Activated CD4-positive, alpha-beta T cell treated with anti-CD3 and anti-CD28 coated beads for 1 hour (primary cell): ENCODE results near the gene RORC.
"Not testable (repeated sequence)": the region's sequence is repeated elsewhere in the genome, so short reads cannot be mapped to it uniquely, and the experiment has no call there.

Experiments
- DNase-seq: peaks from one replicate; pipeline ENCODE4 v3.0.0-alpha.2; 2020

Gene RORC

GRCh38 chr1:151831605-151832004, at the start of gene RORC:
TSS of gene RORC (minus strand) at chr1:151831802. CDS start at chr1:151831764, 38 bp downstream.
- no peak for DNase-seq

GRCh38 chr1:151875419-151876097, 44.0 kb upstream of the RORC start:
- no peak for DNase-seq

GRCh38 chr1:151872776-151873175, 41.2 kb upstream of the RORC start:
- not testable (repeated sequence) for DNase-seq

GRCh38 chr1:151871284-151872030, 39.9 kb upstream of the RORC start:
- DNase-seq: no peak

GRCh38 chr1:151868486-151868885, 36.9 kb upstream of the RORC start:
- no peak for DNase-seq

GRCh38 chr1:151867765-151868411, 36.3 kb upstream of the RORC start:
- DNase-seq: no peak

- no peak for DNase-seq
Observed at GRCh38 chr1:151867321-151867720, 35.7 kb upstream of the RORC start.

- no peak for DNase-seq
Observed at GRCh38 chr1:151864411-151864810, 32.8 kb upstream of the RORC start.

- DNase-seq: no peak
Observed at GRCh38 chr1:151862604-151863003, 31.0 kb upstream of the RORC start.

- DNase-seq: no peak
Observed at GRCh38 chr1:151860504-151861187, 29.0 kb upstream of the RORC start.

- DNase-seq: no peak
Observed at GRCh38 chr1:151859891-151860293, 28.3 kb upstream of the RORC start.

- DNase-seq: no peak
Observed at GRCh38 chr1:151858886-151859665, 27.5 kb upstream of the RORC start.

- DNase-seq: no peak
Observed at GRCh38 chr1:151858030-151858746, 26.6 kb upstream of the RORC start.

GRCh38 chr1:151855933-151856332, 24.3 kb upstream of the RORC start:
- DNase-seq: no peak

GRCh38 chr1:151855516-151855915, 23.9 kb upstream of the RORC start:
- DNase-seq: not testable (repeated sequence)

- DNase-seq: no peak
Observed at GRCh38 chr1:151854658-151855057, 23.1 kb upstream of the RORC start.

- DNase-seq: no peak
Observed at GRCh38 chr1:151853411-151853943, 21.9 kb upstream of the RORC start, which contains the start of gene THEM5. TSS of gene THEM5 (minus strand) at chr1:151853712. CDS start at chr1:151853565, 147 bp downstream.

GRCh38 chr1:151852733-151853132, 21.1 kb upstream of the RORC start:
- no peak for DNase-seq

- DNase-seq: no peak
Observed at GRCh38 chr1:151851886-151852285, 20.3 kb upstream of the RORC start.

GRCh38 chr1:151849871-151850270, 18.3 kb upstream of the RORC start:
- no peak for DNase-seq

- DNase-seq: no peak
Observed at GRCh38 chr1:151849126-151849525, 17.5 kb upstream of the RORC start.
